GM12873 (cell line): Measurements from ENCODE around the gene GNE.

Experiments used
- CTCF ChIP-seq: IDR thresholded peaks from 2 replicates; pipeline ENCODE4 v1.5.1; 2012; ENCODE audit warnings: low read depth, mild to moderate bottlenecking, moderate library complexity, low read length, control low read depth; ENCODE audit not compliant: insufficient read depth; ENCODE audit errors: missing control alignments

Gene GNE

GRCh38 chr9:36258208-36258995 lies at the start of gene GNE:
Gene GNE, minus strand, starts transcription at chr9:36258448. Its CDS starts 9,093 bp downstream, at chr9:36249355.
- no peak for TF ChIP-seq CTCF

- TF ChIP-seq CTCF, result no peak
These were observed 48.4 kb upstream of the GNE start for GRCh38 chr9:36306471-36307306.

GRCh38 chr9:36301227-36301626 lies 43.0 kb upstream of the GNE start:
- TF ChIP-seq CTCF, result no peak

- TF ChIP-seq CTCF, result no peak
These were observed 40.3 kb upstream of the GNE start for GRCh38 chr9:36298566-36298965.

- no peak for TF ChIP-seq CTCF
These were observed 39.5 kb upstream of the GNE start for GRCh38 chr9:36297798-36298197.

GRCh38 chr9:36293918-36294317 lies 35.7 kb upstream of the GNE start:
- no peak for TF ChIP-seq CTCF

GRCh38 chr9:36293171-36293570 lies 34.9 kb upstream of the GNE start:
- TF ChIP-seq CTCF, result no peak
